LoVo (cell line): ENCODE results near the gene APLP1.
A peak's percentile ranks its signal among the peaks of the same experiment; 100 is the strongest.
"Not testable (repeated sequence)": the region's sequence is repeated elsewhere in the genome, so short reads cannot be mapped to it uniquely, and the experiment has no call there.

Source experiments
- DNase-seq: peaks from one replicate; pipeline ENCODE4 v3.0.0-alpha.2; 2016; ENCODE audit warnings: low spot score

APLP1 gene

GRCh38 chr19:35904311-35905068, 36.1 kb downstream of the APLP1 start:
- no peak for DNase-seq

GRCh38 chr19:35905178-35905727, 36.9 kb downstream of the APLP1 start:
- DNase-seq: no peak

GRCh38 chr19:35907377-35907745, 39.0 kb downstream of the APLP1 start:
- no peak for DNase-seq

GRCh38 chr19:35908010-35908441, 39.7 kb downstream of the APLP1 start, which contains the start of gene TYROBP:
Gene TYROBP (minus strand): TSS chr19:35908295. CDS start chr19:35908228, 67 bp downstream.
- DNase-seq: no peak

- no peak for DNase-seq
These were observed 40.8 kb downstream of the APLP1 start for GRCh38 chr19:35908973-35909683.

- DNase-seq: no peak
These were observed 41.3 kb downstream of the APLP1 start for GRCh38 chr19:35909684-35910035.

GRCh38 chr19:35910355-35910754, 42.0 kb downstream of the APLP1 start:
- DNase-seq: not testable (repeated sequence)

- no peak for DNase-seq
These were observed 42.8 kb downstream of the APLP1 start for GRCh38 chr19:35911173-35911572.

- DNase-seq: peak; percentile 43
These were observed 43.4 kb downstream of the APLP1 start for GRCh38 chr19:35911790-35912189.

GRCh38 chr19:35913589-35913988, 45.2 kb downstream of the APLP1 start:
- DNase-seq: no peak

GRCh38 chr19:35915443-35915842, 47.1 kb downstream of the APLP1 start:
- DNase-seq: no peak

GRCh38 chr19:35919306-35919705, 50.9 kb downstream of the APLP1 start:
- DNase-seq: no peak

GRCh38 chr19:35921012-35921411, 52.6 kb downstream of the APLP1 start:
- no peak for DNase-seq

- no peak for DNase-seq
These were observed 57.1 kb downstream of the APLP1 start for GRCh38 chr19:35925501-35925900.

GRCh38 chr19:35928507-35928906, 60.1 kb downstream of the APLP1 start:
- DNase-seq: no peak
